SK-N-SH treated with all-trans-retinoic acid at 6 μM for 48 hours (cell line): Measurements from ENCODE around the gene ARHGAP10.

Experiments used
- ATAC-seq: fragments of 200-7000 bp; cut with Tn5 transposase; 3 replicates; pipeline ENCODE4 v1.9.1; 2020; ENCODE audit warnings: mild to moderate bottlenecking, moderate library complexity
- ARNTL ChIP-seq: fragments of 450-650 bp; formaldehyde crosslinking; IDR thresholded peaks from 2 replicates; pipeline ENCODE4 v1.5.0; 2020; ENCODE audit warnings: low read depth, mild to moderate bottlenecking, moderate library complexity, borderline replicate concordance
- BACH2 ChIP-seq: fragments of 250-450 bp; sonication (Bioruptor Pico); IDR thresholded peaks from 2 replicates; pipeline ENCODE4 v1.9.0; 2021; ENCODE audit warnings: mild to moderate bottlenecking, borderline replicate concordance
- CSDC2 ChIP-seq: fragments of 250-450 bp; sonication (Bioruptor Pico); IDR thresholded peaks from 2 replicates; pipeline ENCODE4 v1.5.0; 2020; ENCODE audit warnings: mild to moderate bottlenecking, moderate library complexity
- ESRRG ChIP-seq: fragments of 250-450 bp; sonication (Bioruptor Pico); IDR thresholded peaks from 2 replicates; pipeline ENCODE4 v1.6.1; 2021; ENCODE audit warnings: mild to moderate bottlenecking
- ISL1 ChIP-seq: fragments of 250-450 bp; sonication (Bioruptor Pico); IDR thresholded peaks from 2 replicates; pipeline ENCODE4 v2.1.2; 2022; ENCODE audit warnings: mild to moderate bottlenecking, moderate library complexity
- OSR1 ChIP-seq: fragments of 250-450 bp; sonication (Bioruptor Pico); IDR thresholded peaks from 2 replicates; pipeline ENCODE4 v1.8.0; 2022; ENCODE audit warnings: moderate library complexity, mild to moderate bottlenecking, inconsistent platforms
- PATZ1 ChIP-seq: fragments of 250-450 bp; sonication (Bioruptor Pico); IDR thresholded peaks from 2 replicates; pipeline ENCODE4 v1.8.0; 2020; ENCODE audit warnings: mild to moderate bottlenecking, moderate library complexity, borderline replicate concordance
- POU6F1 ChIP-seq: fragments of 250-450 bp; sonication (Bioruptor Pico); IDR thresholded peaks from 2 replicates; pipeline ENCODE4 v1.8.0; 2021; ENCODE audit warnings: low read depth, mild to moderate bottlenecking, moderate library complexity, borderline replicate concordance
- PPARA ChIP-seq: fragments of 250-450 bp; sonication (Bioruptor Pico); IDR thresholded peaks from 2 replicates; pipeline ENCODE4 v1.5.0; 2020; ENCODE audit warnings: mild to moderate bottlenecking, borderline replicate concordance
- RARB ChIP-seq: fragments of 250-450 bp; sonication (Bioruptor Pico); IDR thresholded peaks from 2 replicates; pipeline ENCODE4 v1.8.0; 2021; ENCODE audit warnings: mild to moderate bottlenecking, moderate library complexity
- SNAI2 ChIP-seq: fragments of 250-450 bp; sonication (Bioruptor Pico); IDR thresholded peaks from 2 replicates; pipeline ENCODE4 v1.5.0; 2020; ENCODE audit warnings: mild to moderate bottlenecking, moderate library complexity
- TCF4 ChIP-seq: fragments of 250-450 bp; sonication (Bioruptor Pico); IDR thresholded peaks from 2 replicates; pipeline ENCODE4 v1.8.0; 2021; ENCODE audit warnings: mild to moderate bottlenecking, moderate library complexity, borderline replicate concordance
- TOX ChIP-seq: fragments of 250-450 bp; sonication (Bioruptor Pico); IDR thresholded peaks from 2 replicates; pipeline ENCODE4 v1.8.0; 2021; ENCODE audit warnings: mild to moderate bottlenecking, moderate library complexity, borderline replicate concordance
- TSHZ2 ChIP-seq: fragments of 250-450 bp; sonication (Bioruptor Pico); IDR thresholded peaks from 2 replicates; pipeline ENCODE4 v1.5.0; 2020; ENCODE audit warnings: mild to moderate bottlenecking, moderate library complexity
- ZC3H10 ChIP-seq: fragments of 250-450 bp; sonication (Bioruptor Pico); IDR thresholded peaks from 2 replicates; pipeline ENCODE4 v1.5.1; 2021; ENCODE audit warnings: mild to moderate bottlenecking, moderate library complexity
- ZFP3 ChIP-seq: fragments of 250-450 bp; sonication (Bioruptor Pico); IDR thresholded peaks from 2 replicates; pipeline ENCODE4 v1.5.0; 2020; ENCODE audit warnings: mild to moderate bottlenecking, moderate library complexity
- ZFP30 ChIP-seq: fragments of 450-650 bp; formaldehyde crosslinking; IDR thresholded peaks from 2 replicates; pipeline ENCODE4 v1.5.0; 2022; ENCODE audit warnings: mild to moderate bottlenecking, moderate library complexity
- ZNF565 ChIP-seq: fragments of 450-650 bp; formaldehyde crosslinking; conservative IDR thresholded peaks from 2 replicates; pipeline ENCODE4 v1.5.0; 2020; ENCODE audit warnings: low read depth, mild to moderate bottlenecking, moderate library complexity
- ZNF70 ChIP-seq: fragments of 450-650 bp; formaldehyde crosslinking; IDR thresholded peaks from 2 replicates; pipeline ENCODE4 v1.5.0; 2020; ENCODE audit warnings: mild to moderate bottlenecking, moderate library complexity
- ZNF8 ChIP-seq: fragments of 450-650 bp; formaldehyde crosslinking; IDR thresholded peaks from 2 replicates; pipeline ENCODE4 v1.5.0; 2020; ENCODE audit warnings: mild to moderate bottlenecking, moderate library complexity
- TF ChIP-seq, protein P1 (sequence below): fragments of 250-450 bp; sonication (Bioruptor Pico); IDR thresholded peaks from 2 replicates; pipeline ENCODE4 v1.5.1; 2021; ENCODE audit warnings: mild to moderate bottlenecking, moderate library complexity

ARHGAP10 gene

DNA sequence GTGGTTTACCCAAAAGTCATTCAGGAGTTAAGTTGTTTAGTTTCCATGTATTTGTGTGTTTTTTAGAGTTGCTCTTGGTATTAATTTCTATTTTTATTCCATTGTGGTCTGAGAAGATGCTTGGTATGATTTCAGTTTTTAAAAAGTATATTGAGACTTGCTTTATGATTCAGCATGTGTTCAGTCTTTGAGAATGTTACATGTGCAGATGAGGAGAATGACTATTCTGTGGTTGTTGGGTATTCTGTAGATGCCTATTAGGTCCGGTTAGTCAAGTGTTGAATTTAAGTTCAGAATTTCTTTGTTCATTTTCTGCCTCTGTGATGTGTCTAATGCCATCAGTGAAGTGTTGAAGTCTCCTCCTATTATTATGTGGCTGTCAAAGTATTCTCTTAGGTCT, 249.4 kb downstream of the ARHGAP10 start:
- ATAC-seq = no peak
- TF ChIP-seq POU6F1 = no peak
- TF ChIP-seq ZNF70 (CRISPR knock-in tag) = no peak
- TF ChIP-seq TSHZ2 (CRISPR knock-in tag) = no peak
- TF ChIP-seq ZFP30 (CRISPR knock-in tag) = no peak
- TF ChIP-seq, all 23 proteins: peak for 0

DNA sequence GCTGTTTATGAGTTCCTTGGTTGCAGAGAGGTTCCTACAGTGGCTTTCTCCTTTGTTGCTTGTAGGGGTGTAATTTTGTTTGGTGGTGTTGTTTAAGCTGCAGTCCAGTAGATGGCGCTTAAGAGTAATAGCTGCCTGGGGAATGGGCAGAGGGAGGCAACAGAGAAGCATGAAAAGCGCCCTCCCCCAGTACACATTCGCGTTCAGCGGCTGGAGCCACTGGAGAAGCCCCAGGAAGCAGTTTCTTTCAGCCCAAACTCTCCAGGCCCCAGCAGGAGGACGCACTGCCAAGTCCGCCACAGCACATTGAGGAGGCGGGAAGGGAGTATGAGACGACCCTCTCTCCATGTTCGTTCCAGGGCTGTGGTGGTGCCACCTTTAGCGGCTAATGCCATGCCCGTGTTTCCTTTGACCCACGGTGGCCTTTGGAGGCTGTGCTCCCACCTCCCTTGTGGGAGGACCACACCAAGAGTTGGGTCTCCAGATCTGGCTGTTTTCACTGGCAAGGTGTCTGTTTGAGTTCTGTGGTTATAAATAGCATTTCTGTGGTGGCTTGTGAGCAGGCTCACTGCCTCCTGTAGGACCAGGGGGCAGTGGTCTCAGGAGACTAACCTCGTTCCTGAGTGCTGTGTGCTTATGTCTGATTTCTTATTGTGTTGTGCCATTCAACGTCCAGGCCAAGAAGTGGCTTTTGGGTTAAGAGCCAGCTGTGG, 252.3 kb downstream of the ARHGAP10 start:
- ATAC-seq = peak; percentile 91
- TF ChIP-seq TCF4 (CRISPR knock-in tag) (no peak), OSR1 (no peak), TOX (CRISPR knock-in tag) (no peak), ESRRG (CRISPR knock-in tag) (no peak)

DNA sequence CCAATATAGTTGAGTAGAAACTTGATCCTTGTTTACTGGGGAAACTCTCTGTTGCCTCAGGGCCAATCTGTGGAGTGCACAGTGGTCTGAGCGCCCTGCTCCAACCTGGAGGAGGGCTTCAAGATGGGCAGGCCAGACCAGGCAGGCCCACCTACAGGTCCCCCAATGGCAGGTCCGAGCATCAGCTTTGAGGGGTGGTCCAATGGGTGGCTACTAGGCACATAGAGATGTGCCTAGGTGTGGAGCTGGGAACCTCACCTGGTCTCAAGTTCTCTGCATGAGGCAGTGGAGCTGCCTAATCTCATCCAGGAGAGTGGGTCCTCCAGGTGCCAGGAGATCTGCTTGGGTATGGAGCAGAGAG, 252.9 kb downstream of the ARHGAP10 start:
- no peak for ATAC-seq
- TF ChIP-seq ZC3H10 (CRISPR knock-in tag) = no peak
- no peak for TF ChIP-seq ZFP3 (CRISPR knock-in tag)
- TF ChIP-seq, protein P1, sequence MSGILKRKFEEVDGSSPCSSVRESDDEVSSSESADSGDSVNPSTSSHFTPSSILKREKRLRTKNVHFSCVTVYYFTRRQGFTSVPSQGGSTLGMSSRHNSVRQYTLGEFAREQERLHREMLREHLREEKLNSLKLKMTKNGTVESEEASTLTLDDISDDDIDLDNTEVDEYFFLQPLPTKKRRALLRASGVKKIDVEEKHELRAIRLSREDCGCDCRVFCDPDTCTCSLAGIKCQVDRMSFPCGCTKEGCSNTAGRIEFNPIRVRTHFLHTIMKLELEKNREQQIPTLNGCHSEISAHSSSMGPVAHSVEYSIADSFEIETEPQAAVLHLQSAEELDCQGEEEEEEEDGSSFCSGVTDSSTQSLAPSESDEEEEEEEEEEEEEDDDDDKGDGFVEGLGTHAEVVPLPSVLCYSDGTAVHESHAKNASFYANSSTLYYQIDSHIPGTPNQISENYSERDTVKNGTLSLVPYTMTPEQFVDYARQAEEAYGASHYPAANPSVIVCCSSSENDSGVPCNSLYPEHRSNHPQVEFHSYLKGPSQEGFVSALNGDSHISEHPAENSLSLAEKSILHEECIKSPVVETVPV (CRISPR knock-in tag) = no peak

GRCh38 chr4:147985376-147985775, 253.5 kb downstream of the ARHGAP10 start:
- ATAC-seq = no peak
- TF ChIP-seq ZFP30 (CRISPR knock-in tag) (no peak), TCF4 (CRISPR knock-in tag) (no peak), PPARA (no peak), POU6F1 (no peak), ISL1 (no peak), ZNF70 (CRISPR knock-in tag) (no peak), ESRRG (CRISPR knock-in tag) (no peak), TSHZ2 (CRISPR knock-in tag) (no peak), SNAI2 (CRISPR knock-in tag) (no peak), CSDC2 (CRISPR knock-in tag) (no peak), TOX (CRISPR knock-in tag) (no peak), BACH2 (CRISPR knock-in tag) (no peak), ZNF8 (no peak), OSR1 (no peak), PATZ1 (CRISPR knock-in tag) (no peak), ZNF565 (CRISPR knock-in tag) (no peak), ARNTL (CRISPR knock-in tag) (no peak), RARB (no peak)
- TF ChIP-seq, protein P1 (CRISPR knock-in tag) = no peak
